Fibroblast of skin of left quadriceps (primary cell): Measurements from ENCODE around the gene TMEM40.
A peak's percentile ranks its signal among the peaks of the same experiment; 100 is the strongest.
"Not testable (repeated sequence)": the region's sequence is repeated elsewhere in the genome, so short reads cannot be mapped to it uniquely, and the experiment has no call there.

Experiments
- DNase-seq, 2 experiments: peaks; one replicate each; pipeline ENCODE4 v3.0.0-alpha.2; 2013; ENCODE audit warnings: low read depth in 2 of 2

The TMEM40 gene

DNA sequence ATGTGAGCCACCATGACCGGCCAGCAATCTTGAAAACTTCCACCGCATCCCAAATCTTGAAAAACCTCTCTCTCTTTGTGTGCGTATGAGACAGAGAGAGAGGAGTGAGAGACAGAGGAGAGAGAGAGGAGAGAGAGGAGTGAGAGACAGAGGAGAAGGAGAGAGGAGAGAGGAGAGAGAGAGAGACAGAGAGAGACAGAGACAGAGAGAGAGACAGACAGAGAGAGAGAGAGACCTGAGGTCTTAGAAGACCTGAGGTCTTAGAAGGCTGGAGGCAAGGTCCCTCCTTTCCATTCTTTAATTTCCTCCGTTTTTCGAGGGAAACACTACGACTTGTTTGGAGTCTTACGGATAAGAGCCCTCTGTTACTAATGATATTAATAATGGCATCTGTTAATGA lies 39.5 kb downstream of the TMEM40 start:
- no peak for DNase-seq

DNA sequence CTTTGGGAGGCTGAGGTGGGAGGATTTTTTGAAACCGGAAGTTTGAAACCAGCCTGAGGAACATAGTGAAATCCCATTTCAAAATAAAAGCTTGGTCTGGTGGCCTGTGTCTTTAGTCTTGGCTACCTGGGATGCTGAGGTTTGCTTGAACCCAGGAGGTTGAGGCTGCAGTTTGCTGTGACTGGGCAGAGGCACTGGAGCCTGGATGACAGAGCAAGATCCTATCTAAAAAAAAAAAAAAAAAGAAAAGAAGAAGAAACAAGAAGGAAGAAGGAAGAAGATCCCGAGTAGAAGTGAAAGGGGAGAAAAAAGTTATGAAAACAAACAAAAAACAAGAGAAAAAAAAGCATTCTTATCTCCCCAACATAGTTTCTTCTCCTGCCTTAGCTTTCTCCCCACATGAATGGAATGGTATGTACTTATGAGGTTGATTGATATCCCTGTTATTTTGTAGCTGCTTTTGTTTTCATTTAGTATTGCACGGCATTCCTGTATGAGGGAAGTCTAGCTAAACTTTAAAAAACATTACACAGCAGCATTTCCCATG lies 42.4 kb downstream of the TMEM40 start:
- DNase-seq: no peak

GRCh38 chr3:12714278-12714677 lies 44.8 kb downstream of the TMEM40 start:
- no peak for DNase-seq

GRCh38 chr3:12710062-12710461 lies 49.0 kb downstream of the TMEM40 start:
- no peak for DNase-seq

DNA sequence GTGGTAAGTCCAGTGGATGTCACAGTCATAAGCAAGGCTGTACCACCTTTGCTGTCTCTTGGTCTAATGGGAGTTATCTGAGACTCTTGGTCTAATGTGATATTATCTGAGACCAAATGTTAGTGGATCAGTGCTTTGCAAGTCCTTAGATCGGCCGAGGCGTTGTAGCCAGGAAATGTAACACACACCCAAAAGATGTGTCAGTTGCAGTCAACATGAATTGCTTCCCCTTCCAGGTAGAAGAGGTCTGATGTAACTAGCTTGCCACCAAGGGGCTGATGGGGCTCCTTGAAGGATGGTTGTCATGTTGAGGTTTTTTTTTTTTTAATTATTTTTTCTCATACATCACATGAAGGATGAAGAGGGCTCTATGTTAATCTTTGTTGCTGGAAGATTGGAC lies 49.7 kb downstream of the TMEM40 start:
- DNase-seq: no peak

DNA sequence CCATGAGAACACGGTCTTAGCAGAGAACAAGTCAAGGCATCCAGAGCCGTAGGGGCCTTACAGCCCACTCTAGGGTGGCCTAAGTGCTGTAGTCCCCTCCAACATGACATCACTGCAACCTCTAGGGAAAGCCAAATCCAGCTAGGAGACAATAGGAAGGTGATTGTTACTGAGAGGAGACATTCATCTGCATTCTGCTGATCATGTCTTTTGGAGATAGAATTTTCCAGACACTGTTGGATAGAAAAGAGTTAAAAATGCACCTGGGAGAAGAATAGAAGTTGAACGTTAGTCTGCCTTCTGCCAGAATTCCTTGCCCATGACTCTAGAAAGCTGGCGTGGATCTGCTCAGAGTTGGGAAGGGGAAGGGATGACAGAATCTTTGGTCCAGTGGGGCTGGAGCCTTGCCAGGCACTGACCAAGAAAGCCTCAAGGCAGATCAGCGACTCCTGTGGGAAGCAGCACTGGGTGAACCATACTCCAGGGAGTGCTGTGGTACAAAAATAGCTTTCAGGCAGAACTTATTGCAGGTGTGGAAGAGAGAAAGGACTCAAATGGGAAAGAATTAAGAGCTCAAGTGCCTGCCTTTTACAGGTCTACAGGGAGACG lies 50.4 kb downstream of the TMEM40 start:
- peak; percentile 17 to 23 for DNase-seq

DNA sequence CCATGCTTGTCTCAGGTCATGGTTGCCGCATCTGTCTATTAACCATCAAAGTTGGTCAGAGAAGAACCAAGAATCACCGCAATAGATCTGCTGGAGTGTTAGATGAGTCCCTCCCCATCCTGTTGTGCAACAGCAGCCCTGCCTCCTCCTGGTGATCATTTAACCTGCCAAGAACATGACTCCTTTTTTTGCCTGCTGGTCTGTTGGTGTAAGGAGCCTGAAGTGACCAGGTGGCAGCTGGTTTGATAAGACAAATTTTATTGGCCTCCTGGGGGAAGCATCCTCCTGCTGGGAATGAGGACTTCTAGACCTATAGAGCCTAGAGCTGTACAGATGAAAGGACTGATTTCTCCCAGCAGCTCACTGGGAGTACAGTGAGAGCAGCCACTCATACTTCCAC lies 51.6 kb downstream of the TMEM40 start:
- DNase-seq: no peak

- DNase-seq: peak; percentile 47 to 48
Observed at GRCh38 chr3:12706504-12707253, 52.4 kb downstream of the TMEM40 start.

- peak; percentile 50 to 57 for DNase-seq
Observed at GRCh38 chr3:12705981-12706380, 53.1 kb downstream of the TMEM40 start.

DNA sequence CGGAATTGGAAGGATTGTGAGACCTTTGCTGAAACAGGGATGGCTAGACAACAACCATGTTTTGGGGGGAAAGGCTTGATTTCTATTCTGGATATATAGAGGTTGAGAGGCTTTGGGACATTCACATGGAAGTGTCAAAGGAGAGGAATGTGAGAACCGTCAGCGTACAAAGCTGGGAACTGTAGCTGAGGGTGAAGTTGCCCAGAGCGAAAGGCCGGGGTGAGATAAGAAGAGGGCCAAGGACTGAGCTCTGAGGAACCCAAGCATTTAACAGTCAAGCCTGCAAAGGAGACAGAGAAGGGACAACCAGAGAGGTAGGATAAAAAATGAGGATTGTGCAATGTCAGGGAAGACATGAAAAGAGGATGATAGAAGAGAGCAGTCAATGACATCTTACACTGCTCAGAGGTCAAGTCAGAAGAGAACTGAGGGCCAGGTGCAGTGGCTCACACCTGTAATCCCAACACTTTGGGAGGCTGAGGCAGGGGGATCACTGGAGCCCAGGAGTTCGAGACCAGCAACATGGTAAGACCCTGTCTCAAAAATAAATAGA lies 53.6 kb downstream of the TMEM40 start:
- no peak for DNase-seq

- DNase-seq: no peak
Observed at GRCh38 chr3:12702501-12702900, 56.6 kb downstream of the TMEM40 start.

- not testable (repeated sequence) for DNase-seq
Observed at GRCh38 chr3:12701601-12702000, 57.5 kb downstream of the TMEM40 start.

GRCh38 chr3:12700800-12701199 lies 58.3 kb downstream of the TMEM40 start:
- DNase-seq: no peak

DNA sequence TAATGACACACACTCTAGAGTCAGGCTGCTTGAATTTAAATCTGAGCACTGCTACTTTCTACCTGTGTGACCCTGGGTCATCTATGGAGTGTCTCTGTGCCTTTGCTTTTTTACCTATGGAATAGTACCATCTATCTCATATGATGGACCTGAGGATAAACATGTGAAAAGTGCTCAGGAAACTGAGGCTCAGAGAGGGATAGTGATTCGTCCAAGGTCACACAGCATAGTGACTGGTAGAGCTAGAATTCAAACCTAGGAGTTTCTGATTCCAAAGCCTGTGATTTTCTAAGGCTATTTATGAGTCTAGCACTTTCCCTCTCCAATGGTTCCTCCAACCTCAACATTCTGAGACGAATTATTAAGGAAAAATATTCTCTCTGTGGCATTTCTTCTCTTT lies 63.1 kb downstream of the TMEM40 start:
- no peak for DNase-seq

DNA sequence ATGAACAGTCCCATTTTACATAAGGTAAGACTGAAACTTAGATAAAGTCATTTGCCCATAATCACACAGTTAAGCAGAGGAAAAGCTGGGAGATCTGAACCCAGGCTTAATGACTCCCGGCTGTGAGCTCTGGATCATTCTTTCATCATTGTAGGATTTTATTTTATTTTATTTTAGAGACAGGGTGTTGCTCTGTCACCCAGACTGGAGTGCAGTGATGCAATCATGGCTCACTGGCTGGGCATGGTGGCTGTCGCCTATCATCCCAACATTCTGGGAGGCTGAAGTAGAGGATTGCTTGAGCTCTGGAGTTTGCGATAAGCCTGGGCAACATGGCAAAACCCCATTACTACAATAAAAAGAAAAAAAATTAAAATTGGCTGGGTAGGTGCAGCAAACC lies 63.9 kb downstream of the TMEM40 start:
- DNase-seq: no peak

DNA sequence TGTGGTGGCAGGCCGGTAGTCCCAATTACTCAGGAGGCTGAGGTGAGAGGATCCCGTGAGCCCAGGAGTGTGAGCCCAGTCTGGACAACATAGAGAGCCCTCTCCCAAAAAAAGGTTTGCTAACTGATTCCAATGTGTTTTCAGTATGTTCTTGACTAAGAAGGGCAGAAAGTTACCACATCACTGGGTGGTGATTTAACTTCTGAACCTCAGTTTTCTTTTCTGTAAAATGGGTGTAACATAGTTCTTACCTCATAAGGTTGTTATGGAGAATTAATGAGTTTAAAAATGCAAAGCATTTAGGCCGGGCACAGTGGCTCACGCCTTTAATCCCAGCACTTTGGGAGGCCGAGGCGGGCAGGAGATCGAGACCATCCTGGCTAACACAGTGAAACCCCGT lies 66.6 kb downstream of the TMEM40 start:
- no peak for DNase-seq

DNA sequence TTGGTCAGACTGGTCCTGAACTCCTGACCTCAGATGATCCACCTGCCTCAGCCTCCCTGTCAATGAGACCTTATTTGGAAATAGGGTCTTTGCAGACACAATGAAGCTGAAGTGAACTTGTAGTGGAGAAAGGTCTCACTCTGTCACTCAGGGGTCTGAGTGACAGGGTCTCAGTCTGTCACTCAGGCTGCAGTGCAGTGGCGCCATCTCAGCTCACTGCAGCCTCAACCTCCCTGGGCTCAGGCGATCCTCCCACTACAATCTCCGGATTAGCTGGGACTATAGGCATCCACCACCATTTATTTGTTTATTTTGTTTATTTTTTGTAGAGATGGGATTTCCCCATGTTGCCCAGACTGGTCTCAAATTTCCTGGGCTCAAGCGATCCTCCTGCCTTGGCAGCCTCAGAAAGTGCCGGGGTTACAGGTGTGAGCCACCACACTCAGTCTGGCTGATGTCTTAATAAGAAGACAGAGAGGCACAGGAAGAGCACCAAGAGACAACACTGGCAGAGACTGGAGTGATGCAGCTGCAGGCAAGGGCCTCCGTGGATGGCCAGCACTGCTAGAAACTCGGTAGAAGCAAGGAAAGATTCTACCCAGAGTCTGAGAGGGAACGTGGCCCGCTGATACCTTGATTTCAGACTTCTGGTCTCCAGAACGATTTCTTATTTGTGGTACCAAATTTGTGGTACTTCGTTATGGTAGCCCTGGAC lies 68.9 kb downstream of the TMEM40 start:
- DNase-seq: no peak

- no peak for DNase-seq
Observed at GRCh38 chr3:12687948-12688347, 71.1 kb downstream of the TMEM40 start.

DNA sequence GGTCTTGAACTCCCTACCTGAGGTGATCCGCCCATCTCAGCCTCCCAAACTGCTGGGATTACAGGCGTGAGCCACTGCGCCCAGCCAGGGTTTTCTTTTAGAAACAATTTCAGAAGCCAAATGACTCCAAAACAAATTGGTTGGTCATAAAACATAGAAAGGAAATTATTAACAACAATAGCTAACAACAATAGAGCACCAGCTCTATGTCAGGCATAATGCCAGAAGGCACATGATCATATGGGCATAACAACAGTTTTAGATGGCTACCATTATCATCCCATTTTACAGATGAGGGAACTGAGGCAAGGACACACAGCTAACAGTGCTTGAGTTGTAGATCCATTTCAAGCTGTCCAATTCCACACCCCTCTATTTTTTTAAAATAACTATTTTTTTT lies 73.0 kb downstream of the TMEM40 start:
- no peak for DNase-seq
